Aorta (tissue), 5 donors: ENCODE data around the gene RABL2A. TPM values are rescaled to one million over a fixed set of nuclear protein-coding genes. Genes with fewer than 3 reads are reported as not detected.
"Not testable (repeated sequence)": the region's sequence is repeated elsewhere in the genome, so short reads cannot be mapped to it uniquely, and the experiment has no call there.

Experiments
- ATAC-seq: fragments of 200-7000 bp; cut with Tn5 transposase; one replicate; pipeline ENCODE4 v1.9.1; 2022; ENCODE audit warnings: moderate library complexity; ENCODE audit not compliant: low FRiP score
- DNase-seq, 2 donors: peaks; one replicate each; pipeline ENCODE4 v3.0.0-alpha.2; 2020
- H3K27ac ChIP-seq, 2 donors: one replicate each; pipeline ENCODE4 v1.5.1; 2013; ENCODE audit warnings: low read length in 2 of 2, mild to moderate bottlenecking in 2 of 2, moderate library complexity in 2 of 2, control low read depth in 1 of 2, inconsistent platforms in 1 of 2, low read depth in 1 of 2
- H3K27me3 ChIP-seq, 2 donors: one replicate each; pipeline ENCODE4 v1.6.1; 2013; ENCODE audit warnings: control low read depth in 1 of 2, low read length in 1 of 2, mild to moderate bottlenecking in 1 of 2, moderate library complexity in 1 of 2; ENCODE audit not compliant: insufficient read depth in 2 of 2, control insufficient read depth in 1 of 2
- H3K36me3 ChIP-seq, 2 donors: one replicate each; pipeline ENCODE4 v1.6.1; 2013; ENCODE audit warnings: control low read depth in 1 of 2, low read length in 1 of 2, mild to moderate bottlenecking in 1 of 2; ENCODE audit not compliant: insufficient read depth in 2 of 2, control insufficient read depth in 1 of 2
- H3K4me1 ChIP-seq, 2 donors: one replicate each; pipeline ENCODE4 v1.6.1; 2013; ENCODE audit warnings: low read length in 2 of 2, control low read depth in 1 of 2, mild to moderate bottlenecking in 1 of 2, moderate library complexity in 1 of 2; ENCODE audit not compliant: insufficient read depth in 2 of 2, control insufficient read depth in 1 of 2
- H3K4me3 ChIP-seq, 2 donors: one replicate each; pipeline ENCODE4 v1.5.1; 2013; ENCODE audit warnings: low read length in 2 of 2, control low read depth in 1 of 2, mild to moderate bottlenecking in 1 of 2
- H3K9me3 ChIP-seq: one replicate; pipeline ENCODE4 v1.6.1; 2013; ENCODE audit warnings: mild to moderate bottlenecking, low read length; ENCODE audit not compliant: control insufficient read depth
- WGBS, 2 donors: extraction: QIAGEN DNeasy Blood & Tissue Kit; methylation state at CpG; one replicate each; pipeline ENCODE4 v1.1.7; 2013; 5-methylcytosine and 5-hydroxymethylcytosine counted together
- intact Hi-C, 2 donors: fragments of 100-400 bp; cut with DNase I; formaldehyde crosslinking; loops; one replicate each; pipeline versions ENCODE4 v1.14.2 to v1.15.0; 2022
- polyA plus RNA-seq, 2 donors: library from polyadenylated mRNA; stranded (reverse); fragments of 200-250 nt; gene quantifications; one replicate each; pipeline ENCODE4 v1.2.3, GENCODE V29; 2013
- total RNA-seq, 2 donors: library from RNA; stranded (reverse); fragmentation: NEBNext Ultra II Directional; extraction: Animal tissue kit (Norgen Biotek cat#: 25700); gene quantifications; one replicate each; pipeline ENCODE4 v1.2.1, GENCODE V29; 2021
- donor health status: healthy with polysubstance abuse.
- donor health status: Bipolar disorder and iron deficiency.
- donor health status: DM: no; HTN: no; CAD: no.
- donor health status: DM: no; HTN: no; CAD: no.
- donor health status: DM: yes; HTN: yes; CAD: no.

The RABL2A gene
- total and polyA plus RNA-seq, 4 donors = 8.9 to 27.9 (median 21.9) TPM

DNA sequence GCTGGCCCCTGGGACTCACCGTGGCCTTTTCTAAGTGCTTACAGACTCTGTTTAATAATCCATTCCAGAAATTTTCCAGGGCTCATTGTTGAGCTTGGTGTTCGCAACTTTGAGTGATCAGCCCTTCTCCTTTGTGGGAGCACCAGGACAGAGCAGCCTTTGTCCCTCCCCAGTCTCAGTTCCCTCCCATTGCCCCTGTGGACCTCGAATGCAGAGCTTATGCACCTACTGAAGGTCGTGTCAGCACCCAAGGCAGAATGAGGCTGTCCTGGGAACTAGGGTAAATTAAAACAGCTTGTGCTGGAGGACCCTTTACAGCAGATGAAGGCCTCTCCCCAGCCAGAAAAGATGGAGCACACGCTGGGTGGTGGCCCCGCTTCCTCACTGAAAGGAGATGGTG lies 33.8 kb upstream of the RABL2A start:
- H3K36me3 ChIP-seq, H3K9me3 ChIP-seq, ATAC-seq, DNase-seq, H3K4me1 ChIP-seq, H3K27me3 ChIP-seq, H3K27ac ChIP-seq, H3K4me3 ChIP-seq, intact Hi-C loops: not testable (repeated sequence)
- WGBS, 2 donors = 79 to 83% methylated on average over 6 of the region's 6 CpGs

DNA sequence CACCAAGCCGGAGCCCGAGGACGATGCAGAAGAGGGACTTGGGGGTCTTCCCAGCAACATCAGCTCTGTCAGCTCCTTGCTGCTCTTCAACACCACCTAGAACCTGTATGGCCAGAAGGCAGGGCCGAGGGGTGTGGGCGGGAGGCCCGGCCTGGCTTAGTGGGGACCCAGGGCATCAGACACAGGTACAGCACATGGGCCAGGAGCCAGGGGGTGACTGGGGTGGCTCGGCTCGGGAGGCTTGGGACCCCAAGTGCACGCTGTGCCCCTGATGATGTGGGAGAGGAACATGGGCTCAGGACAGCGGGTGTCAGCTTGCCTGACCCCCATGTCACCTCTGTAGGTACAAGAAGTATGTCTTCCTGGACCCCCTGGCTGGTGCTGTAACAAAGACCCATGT lies 31.3 kb upstream of the RABL2A start:
- intact Hi-C loops, H3K27ac ChIP-seq, H3K27me3 ChIP-seq, H3K9me3 ChIP-seq, H3K36me3 ChIP-seq, ATAC-seq, H3K4me1 ChIP-seq, H3K4me3 ChIP-seq, DNase-seq: not testable (repeated sequence)
- 90 to 97% methylated on average over 7 to 9 of the region's 10 CpGs for WGBS, 2 donors

DNA sequence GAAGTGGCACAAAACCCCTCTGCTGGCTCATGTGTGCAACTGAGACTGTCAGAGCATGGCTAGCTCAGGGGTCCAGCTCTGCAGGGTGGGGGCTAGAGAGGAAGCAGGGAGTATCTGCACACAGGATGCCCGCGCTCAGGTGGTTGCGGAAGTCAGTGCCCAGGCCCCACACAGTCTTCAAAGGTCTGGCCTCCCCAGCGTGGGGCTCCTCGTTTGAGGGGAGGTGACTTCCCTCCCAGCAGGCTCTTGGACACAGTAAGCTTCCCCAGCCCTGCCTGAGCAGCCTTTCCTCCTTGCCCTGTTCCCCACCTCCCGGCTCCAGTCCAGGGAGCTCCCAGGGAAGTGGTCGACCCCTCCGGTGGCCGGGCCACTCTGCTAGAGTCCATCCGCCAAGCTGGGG lies 29.9 kb upstream of the RABL2A start:
- H3K36me3 ChIP-seq, H3K4me1 ChIP-seq, intact Hi-C loops, ATAC-seq, H3K9me3 ChIP-seq, H3K27me3 ChIP-seq, H3K27ac ChIP-seq, DNase-seq, H3K4me3 ChIP-seq: not testable (repeated sequence)
- 92 to 100% methylated on average over 3 to 10 of the region's 10 CpGs for WGBS, 2 donors

DNA sequence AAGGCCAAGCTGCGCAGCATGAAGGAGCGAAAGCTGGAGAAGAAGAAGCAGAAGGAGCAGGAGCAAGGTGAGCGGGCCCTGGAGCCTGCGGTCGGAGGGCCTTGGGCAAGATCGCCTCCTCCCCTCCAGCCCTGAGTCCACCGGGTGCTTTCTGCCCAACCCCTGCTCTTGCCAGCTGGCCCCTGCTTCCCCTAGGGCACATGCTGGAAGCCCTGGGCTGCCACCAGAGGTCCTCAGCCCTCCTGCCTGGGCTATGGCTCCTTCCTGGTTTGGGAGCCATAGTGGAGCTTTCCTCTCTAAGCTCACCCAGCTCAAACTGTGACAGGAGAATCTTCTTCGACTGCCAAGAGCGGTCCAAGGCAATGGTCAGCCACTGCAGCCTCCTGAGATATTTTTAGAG lies 29.5 kb upstream of the RABL2A start:
- DNase-seq, H3K4me1 ChIP-seq, ATAC-seq, H3K27ac ChIP-seq, H3K4me3 ChIP-seq, H3K36me3 ChIP-seq, H3K27me3 ChIP-seq, H3K9me3 ChIP-seq, intact Hi-C loops: not testable (repeated sequence)
- WGBS, 2 donors = 66% methylated on average over 4 of the region's 9 CpGs; no CpG with 5 or more reads in 1 of the 2 donors

DNA sequence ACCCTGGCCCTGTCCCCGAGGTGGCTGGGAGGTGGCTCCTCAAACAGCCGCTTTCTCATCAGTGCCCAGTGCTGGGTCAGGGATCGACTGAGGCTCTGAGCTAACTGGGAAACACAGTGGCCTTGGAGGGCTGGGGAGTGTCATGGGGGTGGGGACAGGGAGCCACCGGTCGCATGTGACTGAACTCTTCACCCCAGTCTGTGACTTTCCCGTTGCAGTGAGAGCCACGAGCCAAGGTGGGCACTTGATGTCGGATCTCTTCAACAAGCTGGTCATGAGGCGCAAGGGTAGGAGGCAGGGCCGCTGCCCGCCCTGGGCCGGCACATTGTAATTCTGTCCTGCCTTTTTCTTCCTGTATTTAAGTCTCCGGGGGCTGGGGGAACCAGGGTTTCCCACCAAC lies 28.9 kb upstream of the RABL2A start:
- ATAC-seq, intact Hi-C loops, H3K4me3 ChIP-seq, H3K27ac ChIP-seq, H3K27me3 ChIP-seq, H3K4me1 ChIP-seq, H3K36me3 ChIP-seq, H3K9me3 ChIP-seq: not testable (repeated sequence)
- DNase-seq = peak in 1 of 2 donors; percentile 73
- 85 to 86% methylated on average over 9 to 13 of the region's 13 CpGs for WGBS, 2 donors

DNA sequence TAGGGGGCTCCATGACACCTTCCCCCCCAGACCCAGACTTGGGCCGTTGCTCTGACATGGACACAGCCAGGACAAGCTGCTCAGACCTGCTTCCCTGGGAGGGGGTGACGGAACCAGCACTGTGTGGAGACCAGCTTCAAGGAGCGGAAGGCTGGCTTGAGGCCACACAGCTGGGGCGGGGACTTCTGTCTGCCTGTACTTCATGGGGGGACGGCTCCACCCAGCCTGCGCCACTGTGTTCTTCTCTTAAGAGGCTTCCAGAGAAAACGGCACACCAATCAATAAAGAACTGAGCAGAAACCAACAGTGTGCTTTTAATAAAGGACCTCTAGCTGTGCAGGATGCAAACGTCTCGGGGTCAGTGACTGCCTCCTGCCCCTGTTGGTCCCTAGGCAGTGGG lies 28.3 kb upstream of the RABL2A start:
- intact Hi-C loops, H3K4me1 ChIP-seq, ATAC-seq, H3K27me3 ChIP-seq, H3K27ac ChIP-seq, H3K9me3 ChIP-seq, DNase-seq, H3K36me3 ChIP-seq, H3K4me3 ChIP-seq: not testable (repeated sequence)
- WGBS, 2 donors = 82 to 90% methylated on average over 5 to 6 of the region's 9 CpGs

DNA sequence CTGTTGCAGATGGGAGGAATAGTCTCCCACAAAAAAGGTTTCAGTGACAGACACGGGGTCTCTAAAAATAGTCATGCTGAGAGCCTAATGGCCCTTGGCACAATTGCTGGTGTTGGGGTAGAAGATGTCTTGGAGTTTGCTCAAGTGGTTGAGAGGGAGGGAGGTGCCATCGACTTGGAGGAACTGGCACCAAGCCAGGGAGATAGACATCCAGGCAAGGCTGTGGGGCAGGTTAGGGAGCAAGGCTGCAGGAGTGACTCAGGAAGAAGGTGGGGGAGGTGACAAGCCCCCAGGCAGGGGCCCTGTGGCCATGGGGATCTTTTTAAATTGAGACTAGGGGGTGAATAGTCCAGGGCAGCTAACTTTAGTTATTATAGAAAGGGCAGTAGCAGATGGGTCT lies 27.9 kb upstream of the RABL2A start:
- H3K4me3 ChIP-seq, H3K4me1 ChIP-seq, H3K36me3 ChIP-seq, H3K9me3 ChIP-seq, intact Hi-C loops, DNase-seq, H3K27ac ChIP-seq, H3K27me3 ChIP-seq, ATAC-seq: not testable (repeated sequence)
- 0 to 2% methylated on average over 1 to 2 of the region's 2 CpGs for WGBS, 2 donors

DNA sequence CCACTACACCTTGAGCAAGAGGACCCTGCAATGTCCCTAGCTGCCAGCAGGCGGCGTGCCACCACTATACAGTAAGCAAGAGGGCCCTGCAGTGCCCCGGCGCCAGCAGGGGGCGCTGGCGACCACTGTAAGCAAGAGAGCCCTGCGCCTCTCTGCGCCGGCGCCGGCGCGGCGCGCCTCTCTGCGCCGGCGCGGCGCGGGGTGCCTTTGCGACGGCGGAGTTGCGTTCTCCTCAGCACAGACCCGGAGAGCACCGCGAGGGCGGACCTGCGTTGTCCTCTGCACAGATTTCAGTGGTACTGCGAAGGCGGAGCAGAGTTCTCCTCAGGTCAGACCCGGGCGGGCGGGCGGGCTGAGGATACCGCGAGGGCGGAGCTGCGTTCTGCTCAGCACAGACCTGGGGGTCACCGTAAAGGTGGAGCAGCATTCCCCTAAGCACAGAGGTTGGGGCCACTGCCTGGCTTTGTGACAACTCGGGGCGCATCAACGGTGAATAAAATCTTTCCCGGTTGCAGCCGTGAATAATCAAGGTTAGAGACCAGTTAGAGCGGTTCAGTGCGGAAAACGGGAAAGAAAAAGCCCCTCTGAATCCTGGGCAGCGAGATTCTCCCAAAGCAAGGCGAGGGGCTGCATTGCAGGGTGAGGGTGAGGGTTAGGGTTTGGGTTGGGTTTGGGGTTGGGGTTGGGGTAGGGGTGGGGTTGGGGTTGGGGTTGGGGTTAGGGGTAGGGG lies 24.9 kb upstream of the RABL2A start:
- H3K36me3 ChIP-seq, H3K9me3 ChIP-seq, H3K4me1 ChIP-seq, intact Hi-C loops, H3K27ac ChIP-seq, H3K27me3 ChIP-seq, H3K4me3 ChIP-seq, ATAC-seq: not testable (repeated sequence)
- peak; percentile 72 to 78 for DNase-seq
- 86 to 88% methylated on average over 49 to 51 of the region's 51 CpGs for WGBS, 2 donors

DNA sequence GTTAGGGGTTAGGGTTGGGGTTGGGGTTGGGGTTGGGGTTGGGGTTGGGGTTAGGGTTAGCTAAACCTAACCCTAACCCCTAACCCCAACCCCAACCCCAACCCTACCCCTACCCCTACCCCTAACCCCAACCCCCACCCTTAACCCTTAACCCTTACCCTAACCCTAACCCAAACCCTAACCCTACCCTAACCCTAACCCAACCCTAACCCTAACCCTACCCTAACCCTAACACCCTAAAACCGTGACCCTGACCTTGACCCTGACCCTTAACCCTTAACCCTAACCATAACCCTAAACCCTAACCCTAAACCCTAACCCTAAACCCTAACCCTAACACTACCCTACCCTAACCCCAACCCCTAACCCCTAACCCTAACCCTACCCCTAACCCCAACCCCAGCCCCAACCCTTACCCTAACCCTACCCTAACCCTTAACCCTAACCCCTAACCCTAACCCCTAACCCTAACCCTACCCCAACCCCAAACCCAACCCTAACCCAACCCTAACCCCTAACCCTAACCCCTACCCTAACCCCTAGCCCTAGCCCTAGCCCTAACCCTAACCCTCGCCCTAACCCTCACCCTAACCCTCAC lies 24.1 kb upstream of the RABL2A start:
- WGBS, 2 donors = 46 to 55% methylated on average over 2 of the region's 2 CpGs
- no peak for DNase-seq
- intact Hi-C loops = no loop called here

More for the DNA sequence above, 24.1 kb upstream of the RABL2A start:
- peak; percentile 79 for ATAC-seq
- Histone ChIP-seq H3K36me3 (no peaks in the 10 kb centered on the region), H3K27ac (peak overlapping the region in 1 of 2 donors; percentile 24), H3K4me1 (no peaks in the 10 kb centered on the region), H3K27me3 (no peaks in the 10 kb centered on the region), H3K9me3 (no peaks in the 10 kb centered on the region), H3K4me3 (no peak overlapping the region)
